HepG2 (cell line): Measurements from ENCODE around the gene ZNF860. TPM values are rescaled to one million over a fixed set of nuclear protein-coding genes. Genes with fewer than 3 reads are reported as not detected.
A peak's percentile ranks its signal among the peaks of the same experiment; 100 is the strongest.

Source experiments
- ATAC-seq: fragments of 200-7000 bp; cut with Tn5 transposase; 3 replicates; pipeline ENCODE4 v1.9.1; 2020; ENCODE audit warnings: mild to moderate bottlenecking, moderate library complexity
- BruUV-seq: library from RNA; stranded (reverse); fragments of 400-500 nt; replicated peaks from 2 replicates; lab custom pipeline; 2021; lab: Mats Ljungman, UMichigan
- CTCF ChIA-PET: fragments of 300-600 bp; formaldehyde crosslinking; extraction: SDS; loops from one replicate; lab custom pipeline; 2021; ENCODE audit warnings: low total read pairs, inconsistent platforms, low intra/inter-chr PET ratio; lab: Yijun Ruan, JAX
- POLR2A ChIA-PET: fragments of 350-600 bp; sonication (Branson Sonifier 250); formaldehyde crosslinking; loops from one replicate; lab custom pipeline; 2020; ENCODE audit warnings: antibody characterized with exemption, inconsistent platforms; lab: Yijun Ruan, JAX
- DNase-seq: peaks from one replicate; pipeline ENCODE4 v3.0.0-alpha.2; 2015; ENCODE audit warnings: low spot score
- FAIRE-seq: peaks from 3 replicates; lab custom pipeline; 2011; peaks lifted over from hg19 to GRCh38; lab: Jason Lieb, UNC
- H2AFZ ChIP-seq: one replicate; pipeline ENCODE4 v1.6.1; 2011; ENCODE audit warnings: low read length, inconsistent platforms
- H3K27ac ChIP-seq: fragments of 300-600 bp; 3 replicates; pipeline ENCODE4 v1.8.0; 2011; ENCODE audit warnings: mixed run types, mild to moderate bottlenecking, mixed read lengths, low read length, inconsistent platforms; ENCODE audit not compliant: insufficient read depth; ENCODE audit errors: extremely low read length
- H3K27me3 ChIP-seq, 2 experiments: fragments of 200-600 bp in 1 of 2; 2 replicates in 1 of 2; 3 replicates in 1 of 2; pipeline versions ENCODE4 v1.6.0 to v1.8.0; 2011; ENCODE audit warnings: low read length in 2 of 2, mild to moderate bottlenecking in 2 of 2, moderate library complexity in 2 of 2, inconsistent platforms in 1 of 2; ENCODE audit not compliant: insufficient read depth in 2 of 2, control insufficient read depth in 1 of 2
- H3K36me3 ChIP-seq, 2 experiments: fragments of 200-600 bp in 1 of 2; replicated peaks in 1 of 2; 2 replicates in 1 of 2; 3 replicates in 1 of 2; pipeline versions ENCODE4 v1.5.1 to v1.8.0; 2011; ENCODE audit warnings: low read length in 2 of 2, inconsistent platforms in 1 of 2; ENCODE audit not compliant: insufficient read depth in 2 of 2, control insufficient read depth in 1 of 2
- H3K4me1 ChIP-seq: 2 replicates; pipeline ENCODE4 v1.5.1; 2012; ENCODE audit warnings: low read length, inconsistent platforms; ENCODE audit not compliant: insufficient read depth
- H3K4me2 ChIP-seq: 2 replicates; pipeline ENCODE4 v1.6.0; 2011; ENCODE audit warnings: low read depth, low read length, inconsistent platforms
- H3K4me3 ChIP-seq, 3 experiments: fragments of 200-600 bp in 1 of 3; sonication (generic), shearing (Covaris generic) in 1 of 3; replicated peaks in 1 of 3; 2 replicates each; pipeline ENCODE4 v1.5.1; 2011 to 2016; ENCODE audit warnings: low read length in 3 of 3, inconsistent platforms in 2 of 3, low read depth in 2 of 3, mild to moderate bottlenecking in 2 of 3, control low read depth in 1 of 3, mixed read lengths in 1 of 3; ENCODE audit not compliant: insufficient read depth in 1 of 3
- H3K79me2 ChIP-seq: one replicate; pipeline ENCODE4 v1.6.1; 2011; ENCODE audit warnings: low read length, inconsistent platforms; ENCODE audit not compliant: insufficient read depth
- H3K9ac ChIP-seq: 2 replicates; pipeline ENCODE4 v1.6.0; 2011; ENCODE audit warnings: mild to moderate bottlenecking, low read depth, low read length, inconsistent platforms; ENCODE audit not compliant: insufficient read depth
- H3K9me3 ChIP-seq: 2 replicates; pipeline ENCODE4 v1.5.1; 2012; ENCODE audit warnings: mild to moderate bottlenecking, low read length
- H4K20me1 ChIP-seq: 2 replicates; pipeline ENCODE4 v1.6.0; 2011; ENCODE audit warnings: inconsistent platforms, mild to moderate bottlenecking, low read length, moderate library complexity; ENCODE audit not compliant: insufficient read depth
- ADNP ChIP-seq: sonication (generic); formaldehyde crosslinking; IDR thresholded peaks from 2 replicates; pipeline ENCODE4 v1.4.0; 2020; ENCODE audit warnings: missing genetic modification reagents
- DZIP1 ChIP-seq: sonication (generic); formaldehyde crosslinking; IDR thresholded peaks from 2 replicates; pipeline ENCODE4 v1.5.0; 2020; ENCODE audit warnings: mild to moderate bottlenecking, missing genetic modification reagents
- GTF2F1 ChIP-seq: fragments of 150-350 bp; IDR thresholded peaks from 2 replicates; pipeline ENCODE4 v1.6.1; 2014; ENCODE audit warnings: low read length
- KDM3A ChIP-seq: IDR thresholded peaks from 2 replicates; pipeline ENCODE4 v1.6.1; 2018; ENCODE audit warnings: low read depth, missing compliant biosample characterization
- KLF6 ChIP-seq: IDR thresholded peaks from 2 replicates; pipeline ENCODE4 v1.8.0; 2016; ENCODE audit warnings: missing biosample characterization, missing genetic modification reagents
- MED13 ChIP-seq: sonication (generic); formaldehyde crosslinking; IDR thresholded peaks from 2 replicates; pipeline ENCODE4 v1.5.0; 2020; ENCODE audit warnings: missing genetic modification reagents
- NBN ChIP-seq: fragments of 450-650 bp; conservative IDR thresholded peaks from 2 replicates; pipeline ENCODE4 v1.6.1; 2017
- REPIN1 ChIP-seq: sonication (generic); formaldehyde crosslinking; IDR thresholded peaks from 2 replicates; pipeline ENCODE4 v1.8.0; 2022; ENCODE audit warnings: missing genetic modification reagents, low read depth, mild to moderate bottlenecking, borderline replicate concordance
- SP1 ChIP-seq, 2 experiments: fragments of 450-650 bp in 1 of 2; sonication (generic) in 1 of 2; formaldehyde crosslinking in 1 of 2; IDR thresholded peaks; 2 replicates each; pipeline versions ENCODE4 v1.4.0 to v1.6.1; 2016 to 2020; ENCODE audit warnings: missing genetic modification reagents in 1 of 2
- ZFP36L2 ChIP-seq: sonication (generic); formaldehyde crosslinking; IDR thresholded peaks from 2 replicates; pipeline ENCODE4 v1.4.0; 2020; ENCODE audit warnings: missing genetic modification reagents
- ZMYM3 ChIP-seq: sonication (generic); formaldehyde crosslinking; IDR thresholded peaks from 2 replicates; pipeline ENCODE4 v1.5.1; 2020; ENCODE audit warnings: mild to moderate bottlenecking, missing genetic modification reagents
- ZNF136 ChIP-seq: sonication (generic); formaldehyde crosslinking; IDR thresholded peaks from 2 replicates; pipeline ENCODE4 v1.8.1; 2022; ENCODE audit warnings: low read depth, mild to moderate bottlenecking, moderate library complexity, missing genetic modification reagents
- ZNF225 ChIP-seq: sonication (generic); formaldehyde crosslinking; IDR thresholded peaks from 2 replicates; pipeline ENCODE4 v1.4.0; 2020; ENCODE audit warnings: mild to moderate bottlenecking, missing genetic modification reagents
- ZNF441 ChIP-seq: sonication (generic); formaldehyde crosslinking; IDR thresholded peaks from 2 replicates; pipeline ENCODE4 v1.7.0; 2021; ENCODE audit warnings: missing genetic modification reagents, borderline replicate concordance
- ZNF691 ChIP-seq: sonication (generic); formaldehyde crosslinking; IDR thresholded peaks from 2 replicates; pipeline ENCODE4 v1.4.0; 2020; ENCODE audit warnings: missing genetic modification reagents, low read depth, mild to moderate bottlenecking, borderline replicate concordance
- ZNF770 ChIP-seq: sonication (generic); formaldehyde crosslinking; IDR thresholded peaks from 2 replicates; pipeline ENCODE4 v1.5.0; 2020; ENCODE audit warnings: mild to moderate bottlenecking, missing genetic modification reagents
- WGBS: methylation state at CpG from one replicate; pipeline ENCODE4 v1.1.6; 2017; ENCODE audit warnings: low lambda C conversion rate; 5-methylcytosine and 5-hydroxymethylcytosine counted together
- in situ Hi-C: cut with HindIII; loops from 2 replicates; pipeline ENCODE4 v1.10.0; 2017; ENCODE audit warnings: low pct_unique_long_range_greater_than_20kb; ENCODE audit not compliant: extremely low pct_ligation_motif_present
- intact Hi-C: fragments of 100-400 bp; cut with micrococcal nuclease; formaldehyde crosslinking; loops from one replicate; pipeline ENCODE4 v1.10.0; 2022; ENCODE audit not compliant: unreplicated experiment
- polyA plus RNA-seq, 8 experiments: library from polyadenylated mRNA; depleted of rRNA in 3 of 8; stranded (reverse) in 7 of 8; unstranded in 1 of 8; fragments of >200 nt; fragmentation: Illumina TruSeq in 4 of 8; extraction: Trizol in 4 of 8; gene quantifications; 2 replicates each; pipeline versions ENCODE4 v1.2.1 to v1.2.3, GENCODE V29; 2011 to 2016; ENCODE audit warnings: low read depth in 4 of 8, missing spikeins in 1 of 8, mixed read lengths in 1 of 8; ENCODE audit not compliant: insufficient read depth in 1 of 8
- total RNA-seq, 5 experiments: library from RNA; depleted of rRNA; stranded (reverse); fragments of >200 nt; fragmentation: Illumina TruSeq; extraction: Trizol; gene quantifications; 2 replicates each; pipeline ENCODE4 v1.2.3, GENCODE V29; 2016; ENCODE audit warnings: low read depth in 1 of 5
- TF ChIP-seq, protein P1 (sequence below): sonication (generic); formaldehyde crosslinking; conservative IDR thresholded peaks from 2 replicates; pipeline ENCODE4 v1.8.1; 2023; ENCODE audit warnings: missing genetic modification reagents
- TF ChIP-seq, protein P2 (sequence below): sonication (generic); formaldehyde crosslinking; IDR thresholded peaks from 2 replicates; pipeline ENCODE4 v1.4.0; 2020; ENCODE audit warnings: low read depth, mild to moderate bottlenecking, missing genetic modification reagents

The ZNF860 gene
- total and polyA plus RNA-seq, 2 of the 13 experiments (the other 11 are each of a cell fraction or from before 2014, with no cell fraction given) = 0.55 to 0.73 TPM

DNA sequence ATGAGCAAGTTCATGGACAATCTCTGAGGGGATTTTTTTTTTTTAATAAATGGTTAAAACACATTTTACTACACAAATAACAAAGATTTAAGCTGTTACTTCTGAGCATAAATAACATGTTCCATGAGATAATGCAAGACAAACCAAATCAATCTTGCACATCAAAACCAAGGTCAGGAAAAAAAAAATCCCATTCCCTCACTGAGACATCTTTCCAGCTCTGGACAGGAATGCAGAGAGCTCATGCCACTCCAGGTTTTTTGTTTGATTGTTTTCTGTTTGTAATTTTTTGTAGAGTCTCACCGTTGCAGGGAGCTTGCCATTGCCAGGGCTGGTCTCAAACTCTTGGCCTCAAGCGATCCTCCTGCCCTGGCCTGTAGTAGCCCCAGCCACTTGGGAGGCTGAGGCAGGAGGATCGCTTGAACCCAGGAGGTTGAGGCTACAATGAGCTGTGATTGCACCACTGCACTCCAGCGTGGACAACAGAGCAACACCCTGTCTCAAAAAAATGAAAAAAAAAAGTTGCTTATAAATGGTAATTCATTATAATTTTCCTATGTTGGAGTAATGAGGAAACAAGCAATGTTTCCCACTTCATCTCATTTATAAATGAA is 14.5 kb upstream of the ZNF860 start:
- in situ Hi-C loops = no loop called here
- Histone ChIP-seq H3K79me2 (peaks cover 74% of the 10 kb centered on the region), H3K27me3 (no peaks in the 10 kb centered on the region), H4K20me1 (no peaks in the 10 kb centered on the region), H3K4me2 (peak overlapping the region; percentile 79), H3K27ac (peak overlapping the region; percentile 80), H2AFZ (no peak overlapping the region), H3K36me3 (no peaks in the 10 kb centered on the region), H3K9ac (no peak overlapping the region), H3K9me3 (no peaks in the 10 kb centered on the region), H3K4me3 (no peak overlapping the region), H3K4me1 (peaks cover 86% of the 10 kb centered on the region)
- ChIA-PET CTCF (no interaction called here), POLR2A (no interaction called here)
- 66% methylated on average over 4 of the region's 4 CpGs for WGBS
- intact Hi-C loops = no loop called here
- DNase-seq (no peak), FAIRE-seq (no peak), ATAC-seq (no peak)
- BruUV-seq = no TSS peak
- TF ChIP-seq NBN (no peak), REPIN1 (CRISPR knock-in tag) (no peak), ZNF691 (CRISPR knock-in tag) (no peak), MED13 (CRISPR knock-in tag) (no peak), ZNF225 (no peak), ZNF770 (peak; percentile 97), ZMYM3 (CRISPR knock-in tag) (peak; percentile 79), KLF6 (CRISPR knock-in tag) (no peak), ZNF136 (CRISPR knock-in tag) (peak; percentile 36; the same call in 1 of the 2 replicates), GTF2F1 (no peak), DZIP1 (no peak), ADNP (0 out of 2 replicates have a peak, but pooled peaks have one; percentile 57), SP1 (IDR thresholded peaks at IDR 0.05) (no peak), SP1 (CRISPR knock-in tag; IDR thresholded peaks at IDR 0.05) (no peak), KDM3A (CRISPR knock-in tag) (no peak), ZFP36L2 (CRISPR knock-in tag) (no peak), ZNF441 (CRISPR knock-in tag) (no peak)
- TF ChIP-seq, protein P1, sequence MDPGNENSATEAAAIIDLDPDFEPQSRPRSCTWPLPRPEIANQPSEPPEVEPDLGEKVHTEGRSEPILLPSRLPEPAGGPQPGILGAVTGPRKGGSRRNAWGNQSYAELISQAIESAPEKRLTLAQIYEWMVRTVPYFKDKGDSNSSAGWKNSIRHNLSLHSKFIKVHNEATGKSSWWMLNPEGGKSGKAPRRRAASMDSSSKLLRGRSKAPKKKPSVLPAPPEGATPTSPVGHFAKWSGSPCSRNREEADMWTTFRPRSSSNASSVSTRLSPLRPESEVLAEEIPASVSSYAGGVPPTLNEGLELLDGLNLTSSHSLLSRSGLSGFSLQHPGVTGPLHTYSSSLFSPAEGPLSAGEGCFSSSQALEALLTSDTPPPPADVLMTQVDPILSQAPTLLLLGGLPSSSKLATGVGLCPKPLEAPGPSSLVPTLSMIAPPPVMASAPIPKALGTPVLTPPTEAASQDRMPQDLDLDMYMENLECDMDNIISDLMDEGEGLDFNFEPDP = no peak
- TF ChIP-seq, protein P2, sequence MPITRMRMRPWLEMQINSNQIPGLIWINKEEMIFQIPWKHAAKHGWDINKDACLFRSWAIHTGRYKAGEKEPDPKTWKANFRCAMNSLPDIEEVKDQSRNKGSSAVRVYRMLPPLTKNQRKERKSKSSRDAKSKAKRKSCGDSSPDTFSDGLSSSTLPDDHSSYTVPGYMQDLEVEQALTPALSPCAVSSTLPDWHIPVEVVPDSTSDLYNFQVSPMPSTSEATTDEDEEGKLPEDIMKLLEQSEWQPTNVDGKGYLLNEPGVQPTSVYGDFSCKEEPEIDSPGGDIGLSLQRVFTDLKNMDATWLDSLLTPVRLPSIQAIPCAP = no peak
